OCI-LY3 (cell line): ENCODE measurements around the gene UBXN6.

Experiments used
- H2AFZ ChIP-seq: fragments of 200-600, 300-600 bp; shearing (Covaris generic); 2 replicates; pipeline ENCODE4 v1.6.0; 2014; ENCODE audit warnings: antibody characterized with exemption, low read depth, low read length
- H3K27ac ChIP-seq: fragments of 200-600, 300-600 bp; sonication (generic); 2 replicates; pipeline ENCODE4 v1.5.1; 2014; ENCODE audit warnings: mild to moderate bottlenecking, low read length, moderate library complexity, mixed read lengths
- H3K27me3 ChIP-seq: fragments of 200-600, 300-600 bp; sonication (generic); 2 replicates; pipeline ENCODE4 v1.6.1; 2014; ENCODE audit warnings: low read depth, low read length, mixed read lengths
- H3K36me3 ChIP-seq: fragments of 200-600, 300-600 bp; sonication (generic); replicated peaks from 2 replicates; pipeline ENCODE3; 2014; ENCODE audit warnings: low read depth, low read length, mixed read lengths
- H3K4me1 ChIP-seq: fragments of 300-600, 200-600 bp; sonication (generic); 2 replicates; pipeline ENCODE4 v1.6.1; 2014; ENCODE audit warnings: low read length, mixed read lengths
- H3K4me2 ChIP-seq: fragments of 200-600, 300-600 bp; sonication (generic); 2 replicates; pipeline ENCODE4 v1.6.1; 2014; ENCODE audit warnings: low read length, mixed read lengths
- H3K4me3 ChIP-seq: fragments of 300-600, 200-600 bp; sonication (generic); 2 replicates; pipeline ENCODE4 v1.5.1; 2014; ENCODE audit warnings: antibody characterized with exemption, mild to moderate bottlenecking, low read length, moderate library complexity
- H3K79me2 ChIP-seq: fragments of 300-600, 200-600 bp; shearing (Covaris generic); 2 replicates; pipeline ENCODE4 v1.6.1; 2014; ENCODE audit warnings: mild to moderate bottlenecking, low read length, mixed read lengths
- H3K9ac ChIP-seq: fragments of 300-600, 200-600 bp; shearing (Covaris generic); 2 replicates; pipeline ENCODE4 v1.6.0; 2014; ENCODE audit warnings: mild to moderate bottlenecking, low read length, moderate library complexity
- H3K9me3 ChIP-seq: fragments of 200-600, 300-600 bp; shearing (Covaris generic); 2 replicates; pipeline ENCODE4 v1.6.1; 2014; ENCODE audit warnings: low read length, mixed read lengths; ENCODE audit not compliant: insufficient read depth
- H4K20me1 ChIP-seq: fragments of 200-600, 300-600 bp; sonication (generic); 2 replicates; pipeline ENCODE4 v1.6.1; 2016; ENCODE audit warnings: low read length, mixed read lengths; ENCODE audit not compliant: insufficient read depth
- CTCF ChIP-seq: fragments of 200-600, 300-600 bp; sonication (generic); IDR thresholded peaks from 2 replicates; pipeline ENCODE4 v1.5.1; 2014; ENCODE audit warnings: antibody characterized with exemption, low read length, low read depth
- EZH2phosphoT487 ChIP-seq: fragments of 200-600 bp; shearing (Covaris generic); IDR thresholded peaks from 2 replicates; pipeline ENCODE4 v1.6.1; 2018; ENCODE audit warnings: antibody characterized with exemption, mixed run types, low read depth

The UBXN6 gene

GRCh38 chr19:4457654-4458395, at the start of gene UBXN6:
Gene UBXN6 (minus strand): TSS chr19:4457794. CDS start chr19:4457697, 97 bp downstream.
- peak within 1 kb of the TSS; percentile 67; the same call in 1 of the 2 replicates for H2AFZ ChIP-seq
- H4K20me1 ChIP-seq: peaks cover 15% of the 10 kb centered on the region; the same call in 1 of the 2 replicates
- H3K4me2 ChIP-seq: peak within 1 kb of the TSS; percentile 100
- H3K9me3 ChIP-seq: no peaks in the 10 kb centered on the region
- H3K27ac ChIP-seq: peak within 1 kb of the TSS; percentile 46; the same call in 1 of the 2 replicates
- peak within 1 kb of the TSS; percentile 98 for H3K4me3 ChIP-seq
- peaks cover 9% of the 10 kb centered on the region for H3K79me2 ChIP-seq
- H3K27me3 ChIP-seq: no peaks in the 10 kb centered on the region
- H3K36me3 ChIP-seq: no peaks in the 10 kb centered on the region
- TF ChIP-seq CTCF (no peak), EZH2phosphoT487 (no peak)
- H3K4me1 ChIP-seq: peaks cover 11% of the 10 kb centered on the region
- H3K9ac ChIP-seq: peak within 1 kb of the TSS; percentile 80

GRCh38 chr19:4507150-4507452, 49.5 kb upstream of the UBXN6 start:
- Histone ChIP-seq H3K27ac (no peak overlapping the region), H4K20me1 (0 out of 2 replicates have a peak, but pooled peaks cover 3% of the 10 kb centered on the region), H3K36me3 (peaks cover 10% of the 10 kb centered on the region), H3K4me3 (no peak overlapping the region), H2AFZ (no peak overlapping the region), H3K4me2 (no peak overlapping the region), H3K4me1 (no peaks in the 10 kb centered on the region), H3K9ac (no peak overlapping the region), H3K79me2 (no peaks in the 10 kb centered on the region), H3K27me3 (no peaks in the 10 kb centered on the region), H3K9me3 (no peaks in the 10 kb centered on the region)
- TF ChIP-seq EZH2phosphoT487: no peak
- no peak for TF ChIP-seq CTCF

- no peak for TF ChIP-seq EZH2phosphoT487
- TF ChIP-seq CTCF: no peak
- H3K36me3 ChIP-seq: peaks cover 10% of the 10 kb centered on the region
- no peak overlapping the region for H3K9ac ChIP-seq
- H3K79me2 ChIP-seq: no peaks in the 10 kb centered on the region
- H3K27me3 ChIP-seq: no peaks in the 10 kb centered on the region
- H3K27ac ChIP-seq: no peak overlapping the region
- H3K4me1 ChIP-seq: no peaks in the 10 kb centered on the region
- no peak overlapping the region for H2AFZ ChIP-seq
- H3K4me3 ChIP-seq: no peak overlapping the region
- no peak overlapping the region for H3K4me2 ChIP-seq
- H3K9me3 ChIP-seq: no peaks in the 10 kb centered on the region
- 0 out of 2 replicates have a peak, but pooled peaks cover 3% of the 10 kb centered on the region for H4K20me1 ChIP-seq
Measured at GRCh38 chr19:4506449-4507149, 49.0 kb upstream of the UBXN6 start.

GRCh38 chr19:4505570-4506448, 48.2 kb upstream of the UBXN6 start:
- Histone ChIP-seq H4K20me1 (0 out of 2 replicates have a peak, but pooled peaks cover 3% of the 10 kb centered on the region), H3K79me2 (no peaks in the 10 kb centered on the region), H2AFZ (no peak overlapping the region), H3K27ac (no peak overlapping the region), H3K4me2 (no peak overlapping the region), H3K9me3 (no peaks in the 10 kb centered on the region), H3K27me3 (no peaks in the 10 kb centered on the region), H3K4me1 (no peaks in the 10 kb centered on the region), H3K9ac (no peak overlapping the region), H3K36me3 (peaks cover 17% of the 10 kb centered on the region), H3K4me3 (no peak overlapping the region)
- TF ChIP-seq CTCF: no peak
- no peak for TF ChIP-seq EZH2phosphoT487
